Endothelial cell of umbilical vein (primary cell): ENCODE measurements around the gene C12orf43. TPM values are rescaled to one million over a fixed set of nuclear protein-coding genes. Genes with fewer than 3 reads are reported as not detected.
A peak's percentile ranks its signal among the peaks of the same experiment; 100 is the strongest.

Experiments used
- BruUV-seq: library from RNA; stranded (reverse); fragments of 400-500 nt; replicated peaks from 2 replicates; lab custom pipeline; 2021; lab: Mats Ljungman, UMichigan
- CTCF ChIA-PET: fragments of 300-600, 350-600 bp; sonication (Branson Sonifier 250); formaldehyde crosslinking; loops from one replicate; lab custom pipeline; 2021; ENCODE audit warnings: antibody characterized with exemption, inconsistent platforms; lab: Charles Lee
- POLR2A ChIA-PET: fragments of 300-600, 350-600 bp; sonication (Branson Sonifier 250); formaldehyde crosslinking; loops from one replicate; lab custom pipeline; 2021; ENCODE audit warnings: antibody characterized with exemption, inconsistent platforms; lab: Charles Lee
- DNase-seq: peaks from one replicate; pipeline ENCODE4 v3.0.0-alpha.2; 2011; ENCODE audit warnings: low read depth, low spot score
- FAIRE-seq: peaks from 2 replicates; lab custom pipeline; 2011; peaks lifted over from hg19 to GRCh38; lab: Jason Lieb, UNC
- H2AFZ ChIP-seq: 2 replicates; pipeline ENCODE4 v1.6.0; 2012; ENCODE audit warnings: low read depth, low read length, control low read depth, inconsistent platforms
- H3K27ac ChIP-seq: 2 replicates; pipeline ENCODE4 v1.5.1; 2011; ENCODE audit warnings: low read depth, mild to moderate bottlenecking, control low read depth, low read length, moderate library complexity; ENCODE audit not compliant: insufficient read depth
- H3K27me3 ChIP-seq, 2 experiments: 2 replicates each; pipeline versions ENCODE4 v1.6.0 to v1.6.1; 2011; ENCODE audit warnings: low read length in 2 of 2, mixed read lengths in 1 of 2; ENCODE audit not compliant: control insufficient read depth in 2 of 2, insufficient read depth in 2 of 2
- H3K36me3 ChIP-seq, 2 experiments: 2 replicates in 1 of 2; 3 replicates in 1 of 2; pipeline ENCODE4 v1.5.1; 2011; ENCODE audit warnings: low read length in 2 of 2, mild to moderate bottlenecking in 1 of 2, moderate library complexity in 1 of 2; ENCODE audit not compliant: control insufficient read depth in 2 of 2, insufficient read depth in 2 of 2; ENCODE audit errors: extremely low read depth in 1 of 2
- H3K4me1 ChIP-seq: 3 replicates; pipeline ENCODE4 v1.5.1; 2011; ENCODE audit warnings: mild to moderate bottlenecking, low read length; ENCODE audit not compliant: control insufficient read depth, insufficient read depth; ENCODE audit errors: extremely low read depth
- H3K4me2 ChIP-seq: 2 replicates; pipeline ENCODE4 v1.6.1; 2011; ENCODE audit warnings: low read length, control low read depth, mixed read lengths; ENCODE audit not compliant: insufficient read depth
- H3K4me3 ChIP-seq, 3 experiments: fragments of 200-600 bp in 1 of 3; sonication (generic), shearing (Covaris generic) in 1 of 3; replicated peaks in 1 of 3; 2 replicates each; pipeline ENCODE4 v1.5.1; 2011 to 2016; ENCODE audit warnings: control low read depth in 3 of 3, low read length in 3 of 3, mild to moderate bottlenecking in 2 of 3, inconsistent platforms in 1 of 3, low read depth in 1 of 3, moderate library complexity in 1 of 3; ENCODE audit not compliant: insufficient read depth in 1 of 3
- H3K79me2 ChIP-seq: 2 replicates; pipeline ENCODE4 v1.6.0; 2012; ENCODE audit warnings: low read length, inconsistent platforms; ENCODE audit not compliant: control insufficient read depth, insufficient read depth
- H3K9ac ChIP-seq: replicated peaks from 2 replicates; pipeline ENCODE3; 2011; ENCODE audit warnings: low read length, control low read depth; ENCODE audit not compliant: insufficient read depth; ENCODE audit errors: extremely low read depth
- H3K9me1 ChIP-seq: replicated peaks from 3 replicates; pipeline ENCODE4 v1.6.0; 2011; ENCODE audit warnings: mild to moderate bottlenecking, low read length; ENCODE audit not compliant: control insufficient read depth, insufficient read depth; ENCODE audit errors: extremely low read depth
- H3K9me3 ChIP-seq: replicated peaks from 2 replicates; pipeline ENCODE4 v1.5.1; 2012; ENCODE audit warnings: low read length, inconsistent platforms; ENCODE audit not compliant: control insufficient read depth, insufficient read depth
- H4K20me1 ChIP-seq: replicated peaks from 2 replicates; pipeline ENCODE3; 2011; ENCODE audit warnings: mild to moderate bottlenecking, low read length; ENCODE audit not compliant: control insufficient read depth, insufficient read depth; ENCODE audit errors: extremely low read depth
- JUN ChIP-seq: IDR thresholded peaks from 2 replicates; pipeline ENCODE4 v1.6.1; 2011; ENCODE audit warnings: borderline replicate concordance, low read depth; ENCODE audit not compliant: insufficient read length, insufficient read depth
- dilution Hi-C: fragments of 300-500 bp; cut with MboI; formaldehyde crosslinking; loops from one replicate; pipeline ENCODE4 v1.15.0; 2019; ENCODE audit warnings: low sequenced_read_pairs; ENCODE audit not compliant: extremely low pct_ligation_motif_present
- intact Hi-C: fragments of 100-400 bp; cut with micrococcal nuclease; formaldehyde crosslinking; loops from one replicate; pipeline ENCODE4 v1.10.0; 2022
- polyA plus RNA-seq, 4 experiments: library from polyadenylated mRNA; depleted of rRNA in 3 of 4; stranded (reverse) in 3 of 4; unstranded in 1 of 4; fragments of >200 nt; gene quantifications; 2 replicates each; pipeline versions ENCODE4 v1.2.1 to v1.2.3, GENCODE V29; 2011 to 2012; ENCODE audit warnings: missing spikeins in 1 of 4
- total RNA-seq: library from RNA; stranded (reverse); gene quantifications from 2 replicates; pipeline ENCODE4 v1.2.3, GENCODE V29; 2021
- TF ChIP-seq, protein P1 (sequence below), 2 donors: IDR thresholded peaks; 1 replicate in 1 of 2; 2 replicates in 1 of 2; pipeline ENCODE4 v1.5.1; 2011; ENCODE audit warnings: low read length in 2 of 2, mild to moderate bottlenecking in 2 of 2, moderate library complexity in 2 of 2, control low read depth in 1 of 2, inconsistent platforms in 1 of 2, low read depth in 1 of 2; ENCODE audit not compliant: insufficient read depth in 1 of 2; ENCODE audit errors: extremely low read depth in 1 of 2

Gene C12orf43
- total and polyA plus RNA-seq, 2 donors (not counting 3 experiments of a cell fraction or from before 2014, with no cell fraction given): 12.3 to 24.7 TPM

DNA sequence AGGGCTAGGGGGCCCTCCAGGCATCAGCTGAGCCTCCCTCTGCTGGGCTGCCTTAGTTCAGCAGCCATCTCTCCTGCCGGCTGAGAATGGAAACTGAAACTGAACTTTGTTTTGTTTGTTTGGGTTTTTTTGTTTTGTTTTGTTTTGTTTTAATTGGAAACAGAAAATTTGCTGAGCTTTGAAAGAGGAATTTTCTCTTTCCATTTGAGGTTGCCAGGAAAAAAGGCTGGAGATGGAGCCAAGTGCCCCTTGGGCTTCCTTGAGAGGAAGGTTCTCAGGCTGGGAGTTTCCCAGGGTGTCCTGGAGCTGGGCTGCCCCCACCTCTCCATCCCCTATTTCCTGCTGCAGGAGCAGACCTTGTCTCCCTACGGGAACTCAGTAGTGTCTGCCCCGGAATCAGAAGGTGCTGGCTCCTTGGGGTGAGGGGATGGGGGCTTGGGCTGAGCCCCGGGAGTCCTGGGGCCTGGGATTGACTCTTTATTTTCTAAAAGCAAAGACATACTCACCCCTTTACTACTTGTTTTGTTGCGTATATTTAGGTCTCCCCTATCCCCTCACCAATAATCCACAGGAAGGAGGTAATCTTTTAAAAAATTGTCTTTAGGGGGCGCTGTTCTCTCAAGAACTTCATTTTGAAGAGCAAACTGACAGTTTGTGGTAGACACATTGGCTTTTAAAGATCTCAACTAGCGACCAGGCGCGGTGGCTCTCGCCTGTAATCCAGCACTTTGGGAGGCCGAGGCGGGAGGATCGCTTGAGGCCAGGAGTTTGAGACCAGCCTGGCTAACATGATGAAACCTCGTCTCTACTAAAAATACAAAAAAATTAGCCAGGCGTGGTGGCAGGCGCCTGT is 44.1 kb upstream of the C12orf43 start:
- peaks cover 4% of the 10 kb centered on the region for H3K4me1 ChIP-seq
- no peak for TF ChIP-seq JUN
- TF ChIP-seq, protein P1, sequence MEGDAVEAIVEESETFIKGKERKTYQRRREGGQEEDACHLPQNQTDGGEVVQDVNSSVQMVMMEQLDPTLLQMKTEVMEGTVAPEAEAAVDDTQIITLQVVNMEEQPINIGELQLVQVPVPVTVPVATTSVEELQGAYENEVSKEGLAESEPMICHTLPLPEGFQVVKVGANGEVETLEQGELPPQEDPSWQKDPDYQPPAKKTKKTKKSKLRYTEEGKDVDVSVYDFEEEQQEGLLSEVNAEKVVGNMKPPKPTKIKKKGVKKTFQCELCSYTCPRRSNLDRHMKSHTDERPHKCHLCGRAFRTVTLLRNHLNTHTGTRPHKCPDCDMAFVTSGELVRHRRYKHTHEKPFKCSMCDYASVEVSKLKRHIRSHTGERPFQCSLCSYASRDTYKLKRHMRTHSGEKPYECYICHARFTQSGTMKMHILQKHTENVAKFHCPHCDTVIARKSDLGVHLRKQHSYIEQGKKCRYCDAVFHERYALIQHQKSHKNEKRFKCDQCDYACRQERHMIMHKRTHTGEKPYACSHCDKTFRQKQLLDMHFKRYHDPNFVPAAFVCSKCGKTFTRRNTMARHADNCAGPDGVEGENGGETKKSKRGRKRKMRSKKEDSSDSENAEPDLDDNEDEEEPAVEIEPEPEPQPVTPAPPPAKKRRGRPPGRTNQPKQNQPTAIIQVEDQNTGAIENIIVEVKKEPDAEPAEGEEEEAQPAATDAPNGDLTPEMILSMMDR (IDR thresholded peaks at IDR 0.05; ENCODE audit: extremely low read depth in 1 of 2, insufficient read depth in 1 of 2, low read depth in 1 of 2, low read length in 2 of 2): peak; percentile 32 to 47
- dilution Hi-C loops (no loop called here), intact Hi-C loops (loop anchor here (1.0 to 5.0 kb wide), 3 partner anchors 50 to 383 kb away; partner anchors contain the start of gene P2RX4)
- FAIRE-seq: peak; percentile 90
- CTCF ChIA-PET: interaction anchor here (0.6 to 5.9 kb wide), 42 partner anchors 7 to 608 kb away, joined by 3 to 48 read pairs (median 4); partner anchors contain the start of genes CABP1 and POP5
- peak overlapping the region; percentile 91 for H2AFZ ChIP-seq
- peak; percentile 78 for DNase-seq
- H3K4me2 ChIP-seq: peak overlapping the region; percentile 80
- H4K20me1 ChIP-seq: no peaks in the 10 kb centered on the region
- peak overlapping the region; percentile 35 for H3K27ac ChIP-seq
- no peaks in the 10 kb centered on the region for H3K79me2 ChIP-seq
- BruUV-seq: no TSS peak
- H3K36me3 ChIP-seq: no peaks in the 10 kb centered on the region
- peak overlapping the region in 2 of 3 experiments; percentile 6 to 19 for H3K4me3 ChIP-seq
- POLR2A ChIA-PET: no interaction called here
- H3K9me3 ChIP-seq: no peaks in the 10 kb centered on the region
- H3K9me1 ChIP-seq: no peaks in the 10 kb centered on the region
- H3K9ac ChIP-seq: peak overlapping the region; percentile 46
- H3K27me3 ChIP-seq: peaks cover 0 to 2% of the 10 kb centered on the region in 2 experiments
